HG02610 (cell line): ENCODE measurements around the gene FOXN3.
"Not testable (repeated sequence)": the region's sequence is repeated elsewhere in the genome, so short reads cannot be mapped to it uniquely, and the experiment has no call there.

Experiments used
- ATAC-seq: cut with Tn5 transposase; IDR thresholded peaks from one replicate; pipeline ENCODE4 v1.9.1; 2021; ENCODE audit warnings: mild to moderate bottlenecking, moderate library complexity; ENCODE audit not compliant: unreplicated experiment

The FOXN3 gene

GRCh38 chr14:89207925-89208328 lies 209.1 kb downstream of the FOXN3 start:
- ATAC-seq, result no peak

GRCh38 chr14:89206389-89207031 lies 210.5 kb downstream of the FOXN3 start:
- no peak for ATAC-seq

- no peak for ATAC-seq
Observed at GRCh38 chr14:89205137-89205740, 211.8 kb downstream of the FOXN3 start.

- no peak for ATAC-seq
Observed at GRCh38 chr14:89202413-89203190, 214.4 kb downstream of the FOXN3 start.

GRCh38 chr14:89201645-89202044 lies 215.4 kb downstream of the FOXN3 start:
- no peak for ATAC-seq

- not testable (repeated sequence) for ATAC-seq
Observed at GRCh38 chr14:89199357-89199756, 217.7 kb downstream of the FOXN3 start.

GRCh38 chr14:89198544-89199329 lies 218.3 kb downstream of the FOXN3 start:
- no peak for ATAC-seq

- ATAC-seq, result no peak
Observed at GRCh38 chr14:89197623-89198022, 219.4 kb downstream of the FOXN3 start.

GRCh38 chr14:89196545-89196944 lies 220.5 kb downstream of the FOXN3 start:
- no peak for ATAC-seq

GRCh38 chr14:89194376-89194775 lies 222.7 kb downstream of the FOXN3 start:
- no peak for ATAC-seq

- ATAC-seq, result no peak
Observed at GRCh38 chr14:89190765-89191513, 226.1 kb downstream of the FOXN3 start.

- no peak for ATAC-seq
Observed at GRCh38 chr14:89188492-89188891, 228.5 kb downstream of the FOXN3 start.

- no peak for ATAC-seq
Observed at GRCh38 chr14:89187501-89187900, 229.5 kb downstream of the FOXN3 start.

- peak; percentile 51 for ATAC-seq
Observed at GRCh38 chr14:89186856-89187376, 230.1 kb downstream of the FOXN3 start.

GRCh38 chr14:89185919-89186855 lies 230.8 kb downstream of the FOXN3 start:
- ATAC-seq, result no peak

- no peak for ATAC-seq
Observed at GRCh38 chr14:89184952-89185351, 232.1 kb downstream of the FOXN3 start.

- no peak for ATAC-seq
Observed at GRCh38 chr14:89182326-89182725, 234.7 kb downstream of the FOXN3 start.

- ATAC-seq, result no peak
Observed at GRCh38 chr14:89180546-89180945, 236.5 kb downstream of the FOXN3 start.

- ATAC-seq, result no peak
Observed at GRCh38 chr14:89179891-89180404, 237.1 kb downstream of the FOXN3 start.
